HG02870 (cell line): ENCODE data around the gene SPDEF.

Experiments
- ATAC-seq: cut with Tn5 transposase; IDR thresholded peaks from one replicate; pipeline ENCODE4 v1.9.1; 2021; ENCODE audit warnings: mild to moderate bottlenecking, moderate library complexity; ENCODE audit not compliant: unreplicated experiment

The SPDEF gene

GRCh38 chr6:34556031-34556471, at the start of gene SPDEF:
Gene SPDEF (minus strand): TSS chr6:34556329. CDS start chr6:34544455, 11,874 bp downstream.
- no peak for ATAC-seq

- no peak for ATAC-seq
Observed at GRCh38 chr6:34603707-34604106, 47.6 kb upstream of the SPDEF start.

- no peak for ATAC-seq
Observed at GRCh38 chr6:34602318-34603111, 46.4 kb upstream of the SPDEF start.

- no peak for ATAC-seq
Observed at GRCh38 chr6:34601706-34602105, 45.6 kb upstream of the SPDEF start.

- ATAC-seq, result no peak
Observed at GRCh38 chr6:34600796-34601195, 44.7 kb upstream of the SPDEF start.

GRCh38 chr6:34600101-34600500, 44.0 kb upstream of the SPDEF start:
- no peak for ATAC-seq

GRCh38 chr6:34598712-34599111, 42.6 kb upstream of the SPDEF start:
- no peak for ATAC-seq

- ATAC-seq, result no peak
Observed at GRCh38 chr6:34597605-34598353, 41.6 kb upstream of the SPDEF start.

- ATAC-seq, result no peak
Observed at GRCh38 chr6:34596798-34597197, 40.7 kb upstream of the SPDEF start.

- no peak for ATAC-seq
Observed at GRCh38 chr6:34595332-34596184, 39.4 kb upstream of the SPDEF start.

- ATAC-seq, result no peak
Observed at GRCh38 chr6:34593701-34594100, 37.6 kb upstream of the SPDEF start.

- ATAC-seq, result no peak
Observed at GRCh38 chr6:34592208-34592952, 36.3 kb upstream of the SPDEF start.

- no peak for ATAC-seq
Observed at GRCh38 chr6:34589691-34590090, 33.6 kb upstream of the SPDEF start.

GRCh38 chr6:34589140-34589539, 33.0 kb upstream of the SPDEF start:
- ATAC-seq, result no peak

GRCh38 chr6:34587851-34588250, 31.7 kb upstream of the SPDEF start:
- ATAC-seq, result no peak

GRCh38 chr6:34587325-34587724, 31.2 kb upstream of the SPDEF start:
- ATAC-seq, result no peak

GRCh38 chr6:34586327-34587040, 30.4 kb upstream of the SPDEF start:
- ATAC-seq, result no peak

- ATAC-seq, result no peak
Observed at GRCh38 chr6:34585512-34586061, 29.5 kb upstream of the SPDEF start.

GRCh38 chr6:34585108-34585507, 29.0 kb upstream of the SPDEF start:
- no peak for ATAC-seq

- no peak for ATAC-seq
Observed at GRCh38 chr6:34584694-34585093, 28.6 kb upstream of the SPDEF start.
